GM21825 (cell line): ENCODE results near the gene B4GALNT2.
"Not testable (repeated sequence)": the region's sequence is repeated elsewhere in the genome, so short reads cannot be mapped to it uniquely, and the experiment has no call there.

Experiments
- ATAC-seq: cut with Tn5 transposase; IDR thresholded peaks from one replicate; pipeline ENCODE4 v1.9.1; 2021; ENCODE audit warnings: mild to moderate bottlenecking, moderate library complexity; ENCODE audit not compliant: unreplicated experiment

The B4GALNT2 gene

DNA sequence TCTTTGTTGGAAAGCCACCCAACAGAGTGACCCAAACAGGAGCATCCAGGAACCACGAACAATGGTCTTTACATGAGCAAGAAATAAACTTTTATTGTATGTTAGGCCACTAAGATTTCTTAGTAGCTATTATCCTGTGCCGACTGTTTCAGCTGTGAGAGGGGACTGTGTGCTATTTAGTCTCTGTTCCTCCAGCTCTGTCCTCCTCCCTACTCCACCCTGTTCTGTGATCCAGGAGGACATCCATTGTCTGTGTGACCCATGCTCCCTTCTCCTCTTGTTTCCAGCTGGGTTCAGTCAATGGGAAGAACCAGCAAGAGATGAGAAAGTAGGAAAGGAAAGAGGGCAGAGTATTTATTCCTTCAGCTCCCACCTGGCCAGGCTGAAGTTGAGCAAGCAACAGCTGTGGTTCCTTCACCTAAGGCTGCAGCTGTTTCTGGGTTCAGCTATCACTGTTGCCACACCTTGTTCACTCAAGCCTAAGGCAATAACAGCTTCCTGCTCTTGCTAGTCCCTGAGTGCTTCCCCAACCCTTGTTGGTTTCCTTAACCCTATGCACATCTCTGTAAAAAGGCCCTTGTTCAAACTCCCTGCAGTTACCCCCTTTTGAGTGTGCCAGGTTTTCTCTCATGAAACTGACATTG lies 14.9 kb upstream of the B4GALNT2 start:
- ATAC-seq: no peak

DNA sequence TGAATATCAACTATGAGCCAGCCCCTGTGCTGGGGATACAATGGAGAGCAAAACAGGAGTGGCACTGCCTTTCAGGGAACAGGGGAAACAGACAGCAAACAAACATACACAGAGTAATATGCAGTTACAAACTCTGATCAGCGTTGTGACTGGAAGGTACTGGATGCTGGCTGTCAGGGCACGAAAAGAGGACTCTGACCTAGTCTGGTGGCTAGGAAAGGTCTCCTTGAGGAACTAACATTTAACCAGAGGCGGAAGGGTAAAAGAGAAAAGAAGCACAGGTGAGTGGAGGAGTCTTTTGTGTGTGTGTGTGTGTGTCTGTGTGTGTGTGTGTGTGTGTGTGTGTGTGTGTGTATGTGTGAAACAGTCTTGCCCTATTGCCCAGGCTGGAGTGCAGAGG lies 12.4 kb upstream of the B4GALNT2 start:
- no peak for ATAC-seq

DNA sequence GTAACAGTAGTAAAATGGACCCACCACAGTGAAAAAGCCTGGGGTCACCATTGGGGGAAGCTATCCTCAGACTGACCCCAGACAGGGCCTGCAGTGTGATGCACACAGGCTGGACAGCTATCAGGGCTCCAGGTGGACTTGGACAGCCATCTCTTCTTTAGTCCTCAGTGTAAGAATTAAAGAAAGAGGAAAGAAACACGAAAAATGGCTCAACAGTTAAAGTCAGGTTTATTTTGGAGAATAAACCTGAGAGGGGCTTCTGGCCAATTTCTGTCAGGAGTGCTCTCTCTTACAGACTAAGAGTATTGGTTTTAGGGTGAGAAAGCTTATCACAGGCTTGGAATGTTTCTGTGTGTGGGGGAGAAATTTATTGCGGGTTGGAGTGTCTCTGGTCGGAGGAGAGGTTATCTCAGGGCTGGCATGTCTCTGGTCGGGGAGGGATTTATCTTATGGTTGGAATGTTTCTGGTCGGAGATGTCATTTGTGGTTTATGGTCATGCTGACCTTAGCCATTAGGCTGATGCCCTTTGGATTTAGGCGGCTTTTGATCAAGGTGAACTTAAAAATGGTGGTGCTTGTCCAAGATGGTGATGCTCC lies 10.8 kb upstream of the B4GALNT2 start:
- no peak for ATAC-seq

DNA sequence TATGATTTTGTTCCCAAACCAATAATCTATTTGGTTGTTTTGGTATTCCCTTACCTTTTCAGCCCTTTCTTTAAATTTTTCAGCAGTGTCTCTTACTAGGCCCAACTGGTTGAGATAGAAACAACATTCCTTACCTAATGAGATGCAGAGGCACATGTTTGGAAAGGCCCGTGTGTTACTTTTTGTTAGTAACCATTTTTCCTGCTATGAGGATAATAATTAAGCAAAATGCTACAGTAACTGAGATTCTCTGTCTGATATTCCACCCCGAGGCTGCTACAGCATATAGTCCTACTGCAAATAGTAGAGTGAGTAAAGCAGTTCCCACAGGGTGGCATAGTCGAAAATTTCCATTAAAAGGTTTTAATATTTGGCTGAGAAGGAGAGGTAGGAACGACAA lies 10.0 kb upstream of the B4GALNT2 start:
- no peak for ATAC-seq

DNA sequence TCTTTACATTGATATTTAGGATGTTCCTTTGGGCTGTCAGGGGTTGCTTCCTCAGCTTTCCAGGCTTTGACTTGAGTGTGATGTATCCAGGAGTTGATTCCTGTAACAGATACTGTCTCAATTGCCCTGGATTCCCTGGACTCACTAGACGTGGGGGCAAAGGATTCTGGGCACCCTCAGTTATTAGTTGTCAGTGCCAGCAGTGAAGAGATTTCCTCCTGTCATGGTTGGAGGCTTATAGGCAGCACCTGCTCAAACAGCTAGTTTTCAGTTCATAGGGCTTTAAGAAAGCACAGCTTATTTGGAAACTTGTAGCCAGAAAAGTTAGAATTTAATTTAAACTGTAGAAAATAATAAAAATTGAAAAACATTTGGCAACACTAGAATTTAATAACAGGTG lies 9.5 kb upstream of the B4GALNT2 start:
- no peak for ATAC-seq

DNA sequence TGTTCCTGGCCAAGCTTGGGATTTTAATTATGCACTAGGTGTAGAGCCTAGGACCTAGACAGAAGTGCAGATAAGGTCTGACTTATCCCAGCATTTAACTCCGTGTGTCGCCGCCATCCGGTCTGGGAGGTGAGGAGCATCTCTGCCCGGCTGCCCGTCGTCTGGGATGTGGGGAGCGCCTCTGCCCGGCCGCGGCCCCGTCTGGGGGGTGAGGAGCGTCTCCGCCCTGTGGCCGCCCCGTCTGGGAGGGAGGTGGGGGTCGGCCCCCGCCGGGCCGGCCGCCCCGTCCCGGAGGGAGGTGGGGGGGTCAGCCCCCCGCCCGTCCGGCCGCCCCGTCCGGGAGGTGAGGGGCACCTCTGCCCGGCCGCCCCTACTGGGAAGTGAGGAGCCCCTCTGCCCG lies 7.1 kb upstream of the B4GALNT2 start:
- ATAC-seq: no peak

DNA sequence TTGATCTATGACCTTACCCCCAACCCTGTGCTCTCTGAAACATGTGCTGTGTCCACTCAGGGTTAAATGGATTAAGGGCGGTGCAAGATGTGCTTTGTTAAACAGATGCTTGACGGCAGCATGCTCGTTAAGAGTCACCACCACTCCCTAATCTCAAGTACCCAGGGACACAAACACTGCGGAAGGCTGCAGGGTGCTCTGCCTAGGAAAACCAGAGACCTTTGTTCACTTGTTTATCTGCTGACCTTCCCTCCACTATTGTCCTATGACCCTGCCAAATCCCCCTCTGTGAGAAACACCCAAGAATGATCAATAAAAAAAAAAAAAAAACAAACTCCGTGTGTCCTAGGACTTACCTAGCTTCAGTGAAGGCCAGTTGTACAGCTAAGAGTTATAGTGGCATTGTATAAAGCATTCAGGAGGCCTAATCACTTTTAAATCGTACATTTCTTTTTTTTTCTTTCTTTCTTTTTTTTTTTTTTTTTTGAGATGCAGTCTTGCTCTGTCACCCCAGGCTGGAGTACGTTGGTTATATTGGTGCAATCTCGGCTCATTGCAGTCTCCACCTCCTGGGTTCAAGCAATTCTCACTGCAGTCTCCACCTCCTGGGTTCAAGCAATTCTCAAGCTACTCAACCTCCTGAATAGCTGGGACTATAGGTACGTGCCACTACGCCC lies 6.2 kb upstream of the B4GALNT2 start:
- not testable (repeated sequence) for ATAC-seq

DNA sequence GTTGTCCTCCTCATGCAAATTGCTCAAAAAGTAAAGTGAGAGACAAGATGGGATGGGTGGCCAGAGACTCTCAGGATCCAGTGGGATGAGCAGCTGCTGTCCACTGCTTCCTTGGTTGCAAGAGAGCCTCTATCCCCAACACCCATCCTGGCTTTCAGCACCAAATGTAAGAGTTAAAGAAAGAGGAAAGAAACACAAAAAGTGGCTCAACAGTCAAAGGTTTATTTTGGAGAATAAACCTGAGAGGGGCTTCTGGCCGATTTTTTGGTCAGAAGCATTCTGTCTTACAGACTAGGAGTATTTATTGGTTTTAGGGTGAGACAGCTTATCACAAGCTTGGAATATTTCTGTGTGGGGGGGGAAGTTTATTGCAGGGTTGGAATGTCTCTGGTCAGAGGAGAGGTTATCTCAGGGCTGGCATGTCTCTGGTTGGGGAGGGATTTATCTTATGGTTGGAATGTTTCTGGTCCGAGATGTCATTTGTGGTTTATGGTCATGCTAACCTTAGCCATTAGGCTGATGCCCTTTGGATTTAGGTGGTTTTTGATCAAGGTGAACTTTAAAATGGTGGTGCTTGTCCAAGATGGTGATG lies 3.1 kb upstream of the B4GALNT2 start:
- not testable (repeated sequence) for ATAC-seq

DNA sequence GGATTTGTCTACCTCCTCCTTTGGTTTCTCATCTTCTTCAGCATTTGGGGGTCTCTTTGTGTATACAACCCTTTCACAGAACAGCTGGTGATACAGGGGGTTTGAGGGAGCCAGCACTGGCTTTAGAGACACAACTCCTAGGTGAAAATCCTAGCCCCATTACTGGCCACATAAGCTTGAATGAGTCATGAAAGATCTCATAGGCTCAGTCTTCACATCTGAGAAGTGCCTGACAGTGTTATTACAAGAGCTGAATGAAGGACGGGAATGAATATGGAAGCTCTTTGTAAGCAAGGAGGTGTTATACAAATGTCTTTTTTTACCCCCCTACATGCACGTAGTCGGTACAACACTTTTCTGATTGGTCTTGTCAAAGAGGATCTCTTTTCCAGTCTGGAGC lies 1.7 kb upstream of the B4GALNT2 start:
- no peak for ATAC-seq

DNA sequence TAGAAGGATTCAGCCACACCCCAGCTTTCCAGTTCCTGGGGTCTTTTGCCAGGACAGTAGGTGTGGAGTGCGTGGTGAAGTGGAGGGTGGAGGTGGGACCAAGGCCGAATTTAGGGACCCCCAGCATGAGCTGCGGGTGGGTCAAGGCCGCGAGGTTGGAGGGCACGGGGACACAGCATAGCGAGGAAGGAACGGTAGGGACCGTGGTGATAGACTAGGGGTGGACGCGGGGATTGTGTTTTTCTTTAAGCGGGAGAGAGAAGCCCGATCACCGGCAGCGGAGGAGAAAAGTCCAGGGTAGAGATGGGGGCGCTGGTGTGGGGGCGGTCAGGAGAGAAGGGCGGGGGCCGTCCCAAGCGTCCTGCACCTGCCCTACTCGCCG lies 261 bp upstream of the B4GALNT2 start:
- no peak for ATAC-seq

DNA sequence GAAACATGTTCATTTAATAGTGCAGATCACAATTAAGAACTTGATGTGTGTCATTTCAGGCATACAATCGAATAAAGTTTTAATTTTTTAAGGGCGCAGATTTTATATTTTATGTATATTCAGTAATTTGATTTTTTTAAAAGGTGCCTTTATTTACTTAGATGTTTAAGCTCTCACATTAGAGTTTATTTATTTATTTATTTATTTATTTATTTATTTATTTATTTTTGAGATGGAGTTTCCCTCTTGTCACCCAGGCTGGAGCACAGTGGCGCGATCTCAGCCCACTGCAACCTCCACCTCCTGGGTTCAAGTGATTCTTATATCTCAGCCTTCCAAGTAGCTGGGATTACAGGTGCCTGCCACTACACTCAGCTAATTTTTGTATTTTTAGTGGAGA lies 3.8 kb downstream of the B4GALNT2 start:
- ATAC-seq: no peak

DNA sequence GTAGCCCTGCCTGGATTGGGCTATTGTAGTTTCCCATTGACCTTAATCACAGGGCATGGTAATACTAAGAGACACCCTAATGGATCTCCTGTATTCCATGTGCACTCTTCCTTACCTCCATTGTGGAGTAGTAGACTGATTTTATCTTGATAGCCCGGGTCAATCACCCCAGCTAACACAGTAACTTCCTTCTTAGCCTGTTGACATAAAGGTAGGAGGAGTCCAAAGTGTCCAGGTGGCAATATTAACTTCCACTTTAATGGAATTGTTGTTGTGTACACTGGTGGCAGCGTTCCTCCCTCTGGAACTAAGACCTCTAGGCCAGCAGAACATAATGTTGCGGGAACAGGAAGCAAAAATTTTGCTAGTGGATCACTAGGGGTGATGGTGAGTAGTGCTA lies 13.1 kb downstream of the B4GALNT2 start:
- not testable (repeated sequence) for ATAC-seq

DNA sequence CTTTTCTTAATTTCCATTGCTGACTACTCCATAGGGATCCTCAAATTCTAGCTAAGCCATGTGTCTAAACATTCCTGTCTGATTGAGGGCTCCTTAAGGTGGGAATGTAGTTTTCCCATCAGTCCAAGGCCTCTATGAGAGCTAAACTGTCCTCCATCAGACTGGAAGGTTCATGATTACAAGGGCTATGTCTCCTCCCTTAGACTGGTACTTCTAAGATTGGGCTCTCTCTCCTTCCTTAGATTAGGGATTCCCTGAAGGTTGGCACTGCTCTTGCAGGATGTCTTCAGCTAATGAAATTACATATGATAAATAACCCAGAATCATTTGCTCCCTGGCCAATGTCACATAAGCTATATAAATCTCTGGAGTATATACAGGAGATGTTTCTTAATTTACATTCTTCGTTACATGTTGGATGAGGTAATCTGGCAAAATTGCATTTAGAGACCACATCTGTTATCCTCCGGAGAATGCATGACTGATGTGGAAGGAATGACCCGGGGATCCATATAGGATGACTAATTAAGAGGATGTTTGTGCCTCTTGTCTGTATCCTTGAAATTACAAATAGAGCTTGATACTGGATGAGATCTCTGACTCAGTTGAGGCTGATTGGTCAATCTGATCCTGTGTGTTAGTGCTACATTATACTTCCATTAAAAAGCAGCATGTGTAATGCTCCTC lies 14.2 kb downstream of the B4GALNT2 start:
- no peak for ATAC-seq

DNA sequence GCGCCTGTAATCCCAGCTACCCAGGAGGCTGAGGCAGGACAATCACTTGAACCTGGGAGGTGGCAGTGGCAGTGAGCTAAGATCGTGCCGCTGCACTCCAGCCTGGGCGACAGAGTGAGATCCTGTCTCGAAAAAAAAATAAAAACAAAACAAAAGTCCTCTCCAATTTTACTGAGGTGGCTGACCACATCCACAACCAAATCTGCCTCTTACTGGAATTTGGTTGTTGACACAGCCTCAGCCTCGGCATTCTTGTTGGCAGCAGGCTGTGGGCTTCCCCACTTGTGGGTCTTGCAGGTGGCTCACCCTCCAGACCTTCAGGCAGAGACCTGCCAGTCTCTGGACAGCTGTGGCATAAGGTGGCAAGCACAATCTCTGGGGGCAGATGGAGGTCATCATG lies 15.6 kb downstream of the B4GALNT2 start:
- ATAC-seq: no peak

DNA sequence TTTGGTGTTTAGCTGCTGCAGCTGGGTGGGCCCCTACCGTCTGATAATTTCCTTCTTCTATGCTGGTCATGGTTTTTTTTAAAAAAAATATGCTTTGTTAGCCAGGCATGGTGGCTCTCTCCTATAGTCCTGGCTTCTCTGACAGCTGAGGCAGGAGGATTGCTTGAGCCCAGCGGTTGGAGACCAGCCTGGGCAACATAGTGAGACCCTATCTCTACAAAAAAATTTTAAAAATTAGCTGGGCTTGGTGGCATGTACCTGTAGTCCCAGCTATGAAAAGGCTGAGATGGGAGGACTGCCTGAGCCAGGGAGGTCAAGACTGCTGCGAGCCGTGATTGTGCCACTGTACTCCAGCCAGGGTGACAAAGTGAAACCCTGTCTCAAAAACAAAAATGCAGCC lies 19.4 kb downstream of the B4GALNT2 start:
- no peak for ATAC-seq

DNA sequence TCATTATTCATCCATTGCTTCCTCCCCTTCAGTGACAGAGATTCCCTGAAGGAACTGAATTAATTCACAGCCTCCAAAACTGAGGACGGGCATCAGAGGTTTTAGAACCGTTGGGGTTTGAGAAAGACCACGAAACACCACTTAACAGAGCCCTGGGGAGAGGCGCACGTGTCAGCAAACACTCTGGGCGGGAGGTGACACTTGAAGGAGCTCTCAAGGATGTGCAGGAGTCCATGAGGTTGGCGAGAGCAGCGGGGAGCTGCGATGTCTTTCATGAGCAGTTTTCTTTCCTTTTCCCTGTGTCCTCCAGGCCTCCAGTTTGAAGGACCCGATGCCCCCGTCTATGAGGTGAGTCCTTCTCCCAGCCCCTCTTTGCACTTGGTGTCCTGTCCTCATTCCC lies 23.7 kb downstream of the B4GALNT2 start:
- no peak for ATAC-seq

DNA sequence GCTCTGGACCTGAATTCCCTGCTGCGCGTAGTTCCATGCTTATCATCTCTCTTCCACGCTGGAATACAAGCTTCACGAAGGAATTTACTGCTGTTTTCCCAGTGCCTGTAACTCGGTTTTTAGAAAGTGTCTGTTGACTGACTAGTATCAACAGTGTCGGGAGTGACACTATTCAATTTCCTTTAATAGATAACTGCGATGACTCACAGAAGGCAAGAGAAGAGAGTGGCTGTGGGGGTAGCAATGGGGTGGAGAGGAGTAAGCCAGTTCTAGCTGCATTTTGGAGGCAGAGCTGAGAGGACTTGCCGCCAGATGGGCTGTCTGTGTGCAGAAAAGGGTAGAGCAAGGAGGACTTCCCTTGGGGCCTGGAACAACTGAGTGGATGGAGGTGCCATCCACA lies 25.2 kb downstream of the B4GALNT2 start:
- ATAC-seq: no peak

DNA sequence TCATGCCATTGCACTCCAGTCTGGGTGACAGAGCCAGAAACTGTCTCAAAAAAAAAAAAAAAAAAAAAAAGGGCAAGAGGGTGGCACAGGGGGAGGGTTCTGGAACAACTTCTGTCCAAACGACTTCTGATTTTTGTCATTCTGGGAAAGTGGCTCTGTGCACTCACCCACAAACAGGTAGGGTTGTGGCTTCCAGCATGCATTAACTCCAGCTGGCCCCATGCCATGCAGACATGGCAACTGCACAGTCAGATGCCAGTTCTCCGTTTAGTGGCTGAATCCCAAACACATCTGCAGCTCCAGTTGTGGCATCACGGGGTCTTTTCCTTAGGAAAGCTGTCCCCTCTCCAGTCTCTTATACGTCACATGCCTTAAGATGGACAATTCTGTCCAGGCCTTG lies 30.3 kb downstream of the B4GALNT2 start:
- no peak for ATAC-seq

DNA sequence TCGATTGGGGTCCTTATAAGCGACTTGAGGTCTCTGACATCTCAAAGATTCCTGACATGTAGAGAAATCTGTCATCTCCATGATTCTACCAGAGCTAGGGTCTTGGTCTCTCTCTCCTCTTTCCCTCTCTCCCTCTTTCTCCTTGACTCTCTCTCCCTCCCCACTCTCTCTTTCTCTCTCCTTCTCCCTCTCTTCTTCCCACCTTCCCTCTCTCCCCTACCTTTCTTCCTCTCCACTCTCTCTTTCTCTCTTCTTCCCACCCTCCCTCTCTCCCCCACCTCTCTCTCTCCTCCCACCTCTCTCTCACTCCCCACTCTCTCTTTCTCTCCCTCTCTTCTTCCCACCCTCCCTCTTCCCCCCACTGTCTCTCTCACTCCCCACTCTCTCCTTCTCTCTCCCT lies 32.6 kb downstream of the B4GALNT2 start:
- no peak for ATAC-seq

DNA sequence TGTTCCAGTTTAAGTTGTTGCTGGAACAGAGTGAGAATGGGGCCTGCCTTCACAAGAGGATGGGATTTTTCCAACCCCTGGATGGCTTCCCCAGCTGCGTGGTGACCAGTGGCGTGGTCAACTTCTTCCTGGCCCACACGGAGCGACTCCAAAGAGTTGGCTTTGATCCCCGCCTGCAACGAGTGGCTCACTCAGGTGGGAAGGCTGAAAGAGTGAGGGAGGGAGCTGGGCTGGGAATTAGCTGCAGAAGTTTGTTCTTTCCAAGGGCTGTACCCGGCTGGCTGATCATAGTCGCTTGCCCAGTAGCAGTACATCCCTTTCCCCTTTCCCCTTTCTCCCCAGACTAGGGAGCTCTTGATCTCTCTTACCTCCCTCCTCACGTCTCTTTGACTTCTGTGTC lies 36.1 kb downstream of the B4GALNT2 start:
- no peak for ATAC-seq

DNA sequence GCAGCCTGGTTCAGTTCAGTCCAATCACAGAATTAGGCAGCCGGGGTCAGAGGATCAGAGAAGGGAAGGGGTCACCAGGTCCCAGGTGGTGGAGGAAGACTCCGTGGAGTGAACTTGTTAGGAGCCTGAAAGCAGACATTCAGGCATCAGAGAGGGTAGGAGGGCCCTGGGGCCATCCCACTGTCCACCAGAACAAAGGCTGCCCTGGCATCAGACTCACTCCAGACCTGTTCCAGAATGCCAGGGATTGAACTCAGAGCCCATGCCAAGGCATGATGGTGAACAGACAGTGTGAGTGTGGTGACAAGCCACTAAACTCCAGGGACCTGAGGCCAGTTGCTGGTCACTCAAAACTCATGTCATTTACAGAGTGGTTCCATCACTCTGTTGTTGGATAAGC lies 37.6 kb downstream of the B4GALNT2 start:
- no peak for ATAC-seq

DNA sequence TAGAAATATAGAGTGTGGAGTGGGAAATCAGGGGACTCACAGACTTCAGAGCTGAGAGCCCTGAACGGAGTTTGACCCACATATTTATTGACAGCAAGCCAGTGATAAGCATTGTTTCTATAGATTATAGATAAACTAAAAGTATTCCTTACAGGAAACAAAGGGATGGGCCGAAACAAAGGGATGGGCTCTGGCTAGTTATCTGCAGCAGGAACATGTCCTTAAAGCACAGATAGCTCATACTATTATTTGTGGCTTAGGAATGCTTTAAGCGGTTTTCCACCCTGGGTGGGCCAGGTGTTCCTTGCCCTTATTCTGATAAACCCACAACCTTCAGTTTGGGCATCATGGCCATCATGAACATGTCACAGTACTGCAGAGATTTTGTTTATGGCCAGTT lies 38.1 kb downstream of the B4GALNT2 start:
- not testable (repeated sequence) for ATAC-seq
